ENCODE measurements around the gene TJAP1.
"Not testable (repeated sequence)": the region's sequence is repeated elsewhere in the genome, so short reads cannot be mapped to it uniquely, and the experiment has no call there.

TJAP1 gene

DNA sequence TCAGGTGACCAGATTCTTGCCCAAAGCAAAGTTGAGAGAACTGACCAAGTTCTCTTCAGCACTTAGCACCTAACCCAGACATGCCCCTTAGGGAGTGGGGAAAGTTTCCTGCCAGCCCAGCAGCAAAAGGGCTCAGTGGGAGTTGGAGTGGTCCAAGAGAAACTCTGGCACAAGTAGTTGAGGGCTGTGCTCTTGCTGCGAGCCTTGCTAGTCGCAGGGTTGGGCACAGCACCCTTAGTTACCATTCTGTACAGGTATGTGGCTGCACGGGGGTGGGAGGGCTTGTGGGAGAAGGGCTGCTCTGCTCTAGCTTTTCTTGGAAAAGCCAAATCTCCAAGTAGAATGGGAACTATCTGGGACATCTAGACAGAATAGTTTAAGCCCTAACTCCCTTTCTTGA, 45.9 kb downstream of the TJAP1 start:
- Histone ChIP-seq H3K36me3 (peaks cover 47 to 92% (median 91%) of the 10 kb centered on the region in 3 donors), H3K4me3 (no peak overlapping the region), H3K9me3 (no peaks in the 10 kb centered on the region), H3K27me3 (no peaks in the 10 kb centered on the region), H3K27ac (no peak overlapping the region), H3K4me1 (peaks cover 0 to 6% (median 5%) of the 10 kb centered on the region in 4 donors)
- TF ChIP-seq, protein P1, sequence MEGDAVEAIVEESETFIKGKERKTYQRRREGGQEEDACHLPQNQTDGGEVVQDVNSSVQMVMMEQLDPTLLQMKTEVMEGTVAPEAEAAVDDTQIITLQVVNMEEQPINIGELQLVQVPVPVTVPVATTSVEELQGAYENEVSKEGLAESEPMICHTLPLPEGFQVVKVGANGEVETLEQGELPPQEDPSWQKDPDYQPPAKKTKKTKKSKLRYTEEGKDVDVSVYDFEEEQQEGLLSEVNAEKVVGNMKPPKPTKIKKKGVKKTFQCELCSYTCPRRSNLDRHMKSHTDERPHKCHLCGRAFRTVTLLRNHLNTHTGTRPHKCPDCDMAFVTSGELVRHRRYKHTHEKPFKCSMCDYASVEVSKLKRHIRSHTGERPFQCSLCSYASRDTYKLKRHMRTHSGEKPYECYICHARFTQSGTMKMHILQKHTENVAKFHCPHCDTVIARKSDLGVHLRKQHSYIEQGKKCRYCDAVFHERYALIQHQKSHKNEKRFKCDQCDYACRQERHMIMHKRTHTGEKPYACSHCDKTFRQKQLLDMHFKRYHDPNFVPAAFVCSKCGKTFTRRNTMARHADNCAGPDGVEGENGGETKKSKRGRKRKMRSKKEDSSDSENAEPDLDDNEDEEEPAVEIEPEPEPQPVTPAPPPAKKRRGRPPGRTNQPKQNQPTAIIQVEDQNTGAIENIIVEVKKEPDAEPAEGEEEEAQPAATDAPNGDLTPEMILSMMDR (IDR thresholded peaks at IDR 0.05) = no peak
- intact Hi-C loops (cut with DNase I; ENCODE audit: low total_unique reads) = no loop called here
- DNase-seq = no peak

DNA sequence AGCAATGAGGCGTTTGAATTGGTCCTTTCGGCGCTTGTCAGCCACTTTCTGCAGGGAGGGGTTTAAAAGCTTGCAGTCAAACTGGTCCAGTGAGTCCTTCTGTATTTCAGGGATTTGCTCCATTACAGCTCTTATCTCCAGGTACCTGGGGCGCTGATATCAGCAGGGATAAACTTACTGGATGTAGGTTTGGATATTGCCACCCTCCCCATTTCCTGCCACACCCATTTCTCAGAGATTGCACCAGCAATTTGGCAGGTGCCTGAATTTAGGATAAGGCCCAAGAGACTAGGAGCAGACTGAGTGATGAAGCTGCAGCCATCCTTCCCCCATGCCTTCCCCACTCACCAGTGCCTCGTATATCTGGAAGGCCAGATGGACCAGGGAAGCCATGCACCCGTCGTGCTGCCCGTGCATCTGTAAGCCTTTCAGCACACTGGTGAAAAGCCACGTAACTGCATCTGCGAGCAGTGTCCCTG, 47.2 kb downstream of the TJAP1 start:
- TF ChIP-seq, protein P1 (IDR thresholded peaks at IDR 0.05) = no peak
- Histone ChIP-seq H3K36me3 (peaks cover 59 to 100% (median 97%) of the 10 kb centered on the region in 3 donors), H3K27me3 (no peaks in the 10 kb centered on the region), H3K9me3 (no peaks in the 10 kb centered on the region), H3K27ac (no peak overlapping the region), H3K4me3 (no peak overlapping the region), H3K4me1 (no peaks in the 10 kb centered on the region)
- intact Hi-C loops (cut with DNase I; ENCODE audit: low total_unique reads) = no loop called here
- DNase-seq = no peak

DNA sequence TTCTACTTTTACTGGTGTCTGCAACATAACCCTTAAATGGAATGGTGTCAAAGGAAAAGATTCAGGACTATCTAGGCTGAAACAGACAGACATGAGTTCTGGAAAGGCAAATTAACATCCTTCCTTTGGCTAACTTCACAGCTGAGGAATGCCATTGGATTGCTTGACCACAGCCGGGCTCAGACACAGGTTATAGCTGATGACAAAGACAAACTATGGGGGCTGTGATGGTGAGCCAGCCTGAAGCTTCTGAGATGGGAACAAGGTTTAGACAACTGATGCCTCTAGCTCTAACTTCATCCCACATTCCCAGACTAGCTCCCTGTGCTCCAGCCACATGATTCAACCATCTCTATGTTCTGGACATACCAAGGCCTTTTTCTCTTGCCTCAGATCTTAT, 54.8 kb downstream of the TJAP1 start:
- Histone ChIP-seq H3K4me1 (no peaks in the 10 kb centered on the region), H3K9me3 (no peaks in the 10 kb centered on the region), H3K36me3 (peaks cover 42 to 92% (median 64%) of the 10 kb centered on the region in 3 donors), H3K27ac (no peak overlapping the region), H3K4me3 (no peak overlapping the region), H3K27me3 (no peaks in the 10 kb centered on the region)
- TF ChIP-seq, protein P1 (IDR thresholded peaks at IDR 0.05) = no peak
- intact Hi-C loops (cut with DNase I; ENCODE audit: low total_unique reads) = no loop called here
- DNase-seq = no peak

GRCh38 chr6:43538986-43539385, 61.6 kb downstream of the TJAP1 start:
- H3K4me3 ChIP-seq; H3K4me1 ChIP-seq; H3K9me3 ChIP-seq; H3K27me3 ChIP-seq; H3K27ac ChIP-seq; DNase-seq; intact Hi-C loops (cut with DNase I; ENCODE audit: low total_unique reads): not testable (repeated sequence)
- H3K36me3 ChIP-seq = peaks cover 24 to 79% (median 64%) of the 10 kb centered on the region in 3 donors

DNA sequence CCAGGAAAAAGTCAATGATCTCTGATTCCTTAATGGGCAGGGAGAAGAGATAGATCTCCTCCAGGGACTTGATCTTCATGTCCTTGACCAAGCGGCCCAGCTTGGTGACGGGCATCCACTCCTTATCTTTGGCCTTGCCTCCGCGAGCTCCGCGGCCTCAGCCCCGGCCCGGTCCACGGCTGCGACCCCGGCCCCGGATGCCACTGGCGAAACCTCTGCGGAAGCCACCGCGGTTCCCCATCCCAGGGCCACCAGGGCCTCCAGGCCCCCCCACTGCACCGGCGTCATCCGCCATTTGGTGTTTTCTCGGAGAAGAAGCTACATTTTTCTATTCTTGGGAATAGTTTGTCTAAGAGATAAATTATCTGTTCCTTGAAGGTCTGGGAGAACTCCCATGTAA, 62.0 kb downstream of the TJAP1 start:
- intact Hi-C loops (cut with DNase I; ENCODE audit: low total_unique reads); H3K27me3 ChIP-seq; H3K4me1 ChIP-seq; H3K27ac ChIP-seq; H3K4me3 ChIP-seq; H3K9me3 ChIP-seq; DNase-seq: not testable (repeated sequence)
- H3K36me3 ChIP-seq = peaks cover 28 to 83% (median 61%) of the 10 kb centered on the region in 3 donors

- TF ChIP-seq, protein P1 (IDR thresholded peaks at IDR 0.05) = no peak
- no peaks in the 10 kb centered on the region for H3K27me3 ChIP-seq
- no peak for DNase-seq
- intact Hi-C loops (cut with DNase I; ENCODE audit: low total_unique reads) = no loop called here
- no peak overlapping the region for H3K4me3 ChIP-seq
- H3K9me3 ChIP-seq = no peaks in the 10 kb centered on the region
- peaks cover 39 to 83% (median 69%) of the 10 kb centered on the region in 3 donors for H3K36me3 ChIP-seq
- no peaks in the 10 kb centered on the region for H3K4me1 ChIP-seq
- H3K27ac ChIP-seq = no peak overlapping the region
These were observed 63.1 kb downstream of the TJAP1 start for GRCh38 chr6:43540507-43540906.

All from tibial artery (tissue), 4 donors.